Neural cell (in vitro differentiated cells): Measurements from ENCODE around the gene ATG3. TPM values are rescaled to one million over a fixed set of nuclear protein-coding genes. Genes with fewer than 3 reads are reported as not detected.

Source experiments
- H2AFZ ChIP-seq: fragments of 200-600, 300-800 bp; sonication (generic), shearing (Covaris generic); 2 replicates; pipeline ENCODE4 v1.6.0; 2014; ENCODE audit warnings: low read depth, mild to moderate bottlenecking, antibody characterized with exemption, low read length, moderate library complexity
- H3F3A ChIP-seq: fragments of 200-600 bp; shearing (Covaris generic); 2 replicates; pipeline ENCODE4 v1.6.1; 2016; ENCODE audit warnings: mild to moderate bottlenecking, moderate library complexity, mixed read lengths, antibody characterized with exemption, low read length; ENCODE audit not compliant: insufficient read depth, poor library complexity, severe bottlenecking
- H3K27ac ChIP-seq: fragments of 200-600, 300-800 bp; sonication (generic), shearing (Covaris generic); 2 replicates; pipeline ENCODE4 v1.5.1; 2014; ENCODE audit warnings: mild to moderate bottlenecking, low read length, moderate library complexity
- H3K27me3 ChIP-seq: fragments of 300-800, 200-600 bp; sonication (generic), shearing (Covaris generic); 2 replicates; pipeline ENCODE4 v1.6.0; 2014; ENCODE audit warnings: mild to moderate bottlenecking, low read depth, low read length, moderate library complexity; ENCODE audit not compliant: insufficient read depth
- H3K36me3 ChIP-seq: fragments of 300-800, 200-600 bp; sonication (generic), shearing (Covaris generic); 2 replicates; pipeline ENCODE4 v1.5.1; 2014; ENCODE audit warnings: mild to moderate bottlenecking, antibody characterized with exemption, low read length, moderate library complexity; ENCODE audit not compliant: insufficient read depth
- H3K4me2 ChIP-seq: fragments of 300-800, 200-600 bp; sonication (generic), shearing (Covaris generic); 2 replicates; pipeline ENCODE4 v1.6.0; 2014; ENCODE audit warnings: mild to moderate bottlenecking, low read length
- H3K4me3 ChIP-seq: fragments of 300-800, 200-600 bp; sonication (generic), shearing (Covaris generic); 2 replicates; pipeline ENCODE4 v1.5.1; 2014; ENCODE audit warnings: mild to moderate bottlenecking, low read length, moderate library complexity
- H3K79me2 ChIP-seq: fragments of 200-600 bp; shearing (Covaris generic); replicated peaks from 2 replicates; pipeline ENCODE4 v1.6.0; 2014; ENCODE audit warnings: mild to moderate bottlenecking, low read length, moderate library complexity; ENCODE audit not compliant: insufficient read depth
- H3K9ac ChIP-seq: fragments of 300-800, 200-600 bp; sonication (generic), shearing (Covaris generic); 2 replicates; pipeline ENCODE4 v1.6.1; 2016; ENCODE audit warnings: mild to moderate bottlenecking, low read length, mixed read lengths
- H3K9me2 ChIP-seq: fragments of 200-600 bp; shearing (Covaris generic); 2 replicates; pipeline ENCODE4 v1.6.1; 2016; ENCODE audit warnings: mild to moderate bottlenecking, low read length, mixed read lengths; ENCODE audit not compliant: insufficient read depth
- H3K9me3 ChIP-seq: fragments of 200-600, 300-800 bp; sonication (generic), shearing (Covaris generic); 2 replicates; pipeline ENCODE4 v1.6.1; 2016; ENCODE audit warnings: mild to moderate bottlenecking, mixed run types, low read length, moderate library complexity, mixed read lengths
- H4K20me1 ChIP-seq: fragments of 200-600 bp; shearing (Covaris generic); 2 replicates; pipeline ENCODE4 v1.6.1; 2016; ENCODE audit warnings: mild to moderate bottlenecking, mixed run types; ENCODE audit not compliant: insufficient read depth
- EP300 ChIP-seq: fragments of 450-650 bp; conservative IDR thresholded peaks from 2 replicates; pipeline ENCODE4 v1.6.1; 2014; ENCODE audit warnings: antibody characterized with exemption, mild to moderate bottlenecking, moderate library complexity; ENCODE audit not compliant: poor library complexity, severe bottlenecking
- EZH2 ChIP-seq: fragments of 200-600, 300-800 bp; shearing (Covaris generic), sonication (generic); IDR thresholded peaks from 2 replicates; pipeline ENCODE4 v1.6.1; 2014; ENCODE audit warnings: antibody characterized with exemption, low read length, borderline replicate concordance, mild to moderate bottlenecking; ENCODE audit not compliant: insufficient read depth, poor library complexity, severe bottlenecking
- MXI1 ChIP-seq: fragments of 450-650 bp; conservative IDR thresholded peaks from 2 replicates; pipeline ENCODE4 v1.6.1; 2014; ENCODE audit warnings: antibody characterized with exemption, mild to moderate bottlenecking; ENCODE audit not compliant: poor library complexity, severe bottlenecking
- POLR2AphosphoS5 ChIP-seq: IDR thresholded peaks from 2 replicates; pipeline ENCODE4 v1.6.1; 2012
- RAD21 ChIP-seq: fragments of 450-650 bp; conservative IDR thresholded peaks from 2 replicates; pipeline ENCODE4 v1.6.1; 2014; ENCODE audit warnings: antibody characterized with exemption, mild to moderate bottlenecking, moderate library complexity
- SMC3 ChIP-seq: fragments of 450-650 bp; conservative IDR thresholded peaks from 2 replicates; pipeline ENCODE4 v1.6.1; 2014; ENCODE audit warnings: antibody characterized with exemption, mild to moderate bottlenecking, moderate library complexity; ENCODE audit not compliant: poor library complexity
- TAF1 ChIP-seq: IDR thresholded peaks from 2 replicates; pipeline ENCODE4 v1.6.1; 2012; ENCODE audit warnings: low read depth
- polyA plus RNA-seq: library from polyadenylated mRNA; depleted of rRNA; stranded (reverse); fragments of >200 nt; gene quantifications from 2 replicates; pipeline ENCODE4 v1.2.3, GENCODE V29; 2014
- TF ChIP-seq, protein P1 (sequence below): fragments of 450-650 bp; IDR thresholded peaks from 2 replicates; pipeline ENCODE4 v1.5.1; 2014; ENCODE audit warnings: antibody characterized with exemption, mild to moderate bottlenecking, moderate library complexity; ENCODE audit not compliant: poor library complexity, severe bottlenecking
- TF ChIP-seq, protein P2 (sequence below): IDR thresholded peaks from 2 replicates; pipeline ENCODE4 v1.6.1; 2012; ENCODE audit warnings: borderline replicate concordance

Gene ATG3
- polyA plus RNA-seq, 1 donor from 2014 or later = 49.3 TPM

DNA sequence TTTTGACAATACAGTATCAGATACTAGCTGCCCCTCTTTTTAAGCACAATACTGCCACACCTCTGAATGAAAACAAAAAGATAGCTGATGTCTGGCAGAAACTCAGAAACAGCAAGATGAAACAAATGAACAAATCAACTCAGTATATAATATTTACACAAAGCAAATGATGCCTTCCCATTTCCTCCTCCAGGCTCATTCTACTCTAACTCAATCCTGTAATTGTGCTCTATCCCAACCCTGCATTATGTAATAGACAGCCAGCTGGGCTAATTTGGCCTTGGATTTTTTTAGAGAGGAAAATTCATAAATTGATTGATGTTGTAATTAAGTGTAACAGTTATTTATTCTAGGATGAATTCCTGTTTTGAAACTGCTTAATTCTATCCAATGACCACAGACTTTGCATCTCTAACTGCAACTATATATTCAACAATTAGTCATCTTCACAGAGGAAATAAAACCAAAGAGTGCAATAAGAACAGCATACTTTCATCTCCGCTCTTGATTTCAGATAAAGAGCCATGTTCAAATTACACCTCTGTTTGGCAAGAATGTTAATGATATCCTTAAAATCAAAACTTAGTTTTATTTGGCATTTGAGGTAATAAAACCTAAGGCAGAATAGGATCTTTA lies 6.1 kb downstream of the ATG3 start:
- Histone ChIP-seq H3K9ac (no peak overlapping the region), H3F3A (peaks cover 1% of the 10 kb centered on the region), H2AFZ (no peak overlapping the region), H3K4me2 (no peak overlapping the region), H3K79me2 (peaks cover 14% of the 10 kb centered on the region), H3K36me3 (no peaks in the 10 kb centered on the region), H4K20me1 (no peaks in the 10 kb centered on the region), H3K27ac (no peak overlapping the region), H3K4me3 (no peak overlapping the region), H3K27me3 (no peaks in the 10 kb centered on the region), H3K9me2 (no peaks in the 10 kb centered on the region), H3K9me3 (no peaks in the 10 kb centered on the region)
- TF ChIP-seq, protein P1, sequence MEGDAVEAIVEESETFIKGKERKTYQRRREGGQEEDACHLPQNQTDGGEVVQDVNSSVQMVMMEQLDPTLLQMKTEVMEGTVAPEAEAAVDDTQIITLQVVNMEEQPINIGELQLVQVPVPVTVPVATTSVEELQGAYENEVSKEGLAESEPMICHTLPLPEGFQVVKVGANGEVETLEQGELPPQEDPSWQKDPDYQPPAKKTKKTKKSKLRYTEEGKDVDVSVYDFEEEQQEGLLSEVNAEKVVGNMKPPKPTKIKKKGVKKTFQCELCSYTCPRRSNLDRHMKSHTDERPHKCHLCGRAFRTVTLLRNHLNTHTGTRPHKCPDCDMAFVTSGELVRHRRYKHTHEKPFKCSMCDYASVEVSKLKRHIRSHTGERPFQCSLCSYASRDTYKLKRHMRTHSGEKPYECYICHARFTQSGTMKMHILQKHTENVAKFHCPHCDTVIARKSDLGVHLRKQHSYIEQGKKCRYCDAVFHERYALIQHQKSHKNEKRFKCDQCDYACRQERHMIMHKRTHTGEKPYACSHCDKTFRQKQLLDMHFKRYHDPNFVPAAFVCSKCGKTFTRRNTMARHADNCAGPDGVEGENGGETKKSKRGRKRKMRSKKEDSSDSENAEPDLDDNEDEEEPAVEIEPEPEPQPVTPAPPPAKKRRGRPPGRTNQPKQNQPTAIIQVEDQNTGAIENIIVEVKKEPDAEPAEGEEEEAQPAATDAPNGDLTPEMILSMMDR = no peak
- no peak for TF ChIP-seq POLR2AphosphoS5
- no peak for TF ChIP-seq SMC3
- TF ChIP-seq MXI1 = no peak
- no peak for TF ChIP-seq TAF1
- no peak for TF ChIP-seq EZH2
- no peak for TF ChIP-seq EP300
- TF ChIP-seq, protein P2, sequence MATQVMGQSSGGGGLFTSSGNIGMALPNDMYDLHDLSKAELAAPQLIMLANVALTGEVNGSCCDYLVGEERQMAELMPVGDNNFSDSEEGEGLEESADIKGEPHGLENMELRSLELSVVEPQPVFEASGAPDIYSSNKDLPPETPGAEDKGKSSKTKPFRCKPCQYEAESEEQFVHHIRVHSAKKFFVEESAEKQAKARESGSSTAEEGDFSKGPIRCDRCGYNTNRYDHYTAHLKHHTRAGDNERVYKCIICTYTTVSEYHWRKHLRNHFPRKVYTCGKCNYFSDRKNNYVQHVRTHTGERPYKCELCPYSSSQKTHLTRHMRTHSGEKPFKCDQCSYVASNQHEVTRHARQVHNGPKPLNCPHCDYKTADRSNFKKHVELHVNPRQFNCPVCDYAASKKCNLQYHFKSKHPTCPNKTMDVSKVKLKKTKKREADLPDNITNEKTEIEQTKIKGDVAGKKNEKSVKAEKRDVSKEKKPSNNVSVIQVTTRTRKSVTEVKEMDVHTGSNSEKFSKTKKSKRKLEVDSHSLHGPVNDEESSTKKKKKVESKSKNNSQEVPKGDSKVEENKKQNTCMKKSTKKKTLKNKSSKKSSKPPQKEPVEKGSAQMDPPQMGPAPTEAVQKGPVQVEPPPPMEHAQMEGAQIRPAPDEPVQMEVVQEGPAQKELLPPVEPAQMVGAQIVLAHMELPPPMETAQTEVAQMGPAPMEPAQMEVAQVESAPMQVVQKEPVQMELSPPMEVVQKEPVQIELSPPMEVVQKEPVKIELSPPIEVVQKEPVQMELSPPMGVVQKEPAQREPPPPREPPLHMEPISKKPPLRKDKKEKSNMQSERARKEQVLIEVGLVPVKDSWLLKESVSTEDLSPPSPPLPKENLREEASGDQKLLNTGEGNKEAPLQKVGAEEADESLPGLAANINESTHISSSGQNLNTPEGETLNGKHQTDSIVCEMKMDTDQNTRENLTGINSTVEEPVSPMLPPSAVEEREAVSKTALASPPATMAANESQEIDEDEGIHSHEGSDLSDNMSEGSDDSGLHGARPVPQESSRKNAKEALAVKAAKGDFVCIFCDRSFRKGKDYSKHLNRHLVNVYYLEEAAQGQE = no peak
- TF ChIP-seq RAD21 = no peak

DNA sequence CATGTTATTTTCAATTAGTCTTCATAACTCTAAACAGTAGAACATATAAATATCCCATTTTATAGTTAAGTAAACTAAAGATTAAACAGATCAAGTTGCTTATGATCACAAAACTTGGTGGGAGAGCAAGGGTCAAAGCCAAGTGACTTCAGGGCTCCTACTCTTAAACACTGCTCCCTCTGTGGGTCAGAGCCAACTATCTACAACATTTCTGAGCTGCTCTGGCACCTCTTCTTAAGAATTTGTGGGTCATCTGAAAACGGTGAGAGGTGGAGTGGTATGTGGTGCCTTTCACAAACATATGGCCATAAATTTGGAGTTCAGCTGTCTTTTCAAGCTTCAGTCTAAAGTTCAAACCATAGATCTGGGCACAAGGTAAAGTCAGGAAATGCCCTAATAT lies 10.9 kb downstream of the ATG3 start:
- Histone ChIP-seq H3F3A (no peaks in the 10 kb centered on the region), H2AFZ (no peak overlapping the region), H3K27me3 (no peaks in the 10 kb centered on the region), H4K20me1 (no peaks in the 10 kb centered on the region), H3K36me3 (no peaks in the 10 kb centered on the region), H3K4me2 (no peak overlapping the region), H3K4me3 (no peak overlapping the region), H3K9ac (no peak overlapping the region), H3K79me2 (no peaks in the 10 kb centered on the region), H3K27ac (no peak overlapping the region), H3K9me2 (no peaks in the 10 kb centered on the region), H3K9me3 (no peaks in the 10 kb centered on the region)
- TF ChIP-seq, protein P2 = no peak
- no peak for TF ChIP-seq EP300
- TF ChIP-seq EZH2 = no peak
- no peak for TF ChIP-seq TAF1
- no peak for TF ChIP-seq POLR2AphosphoS5
- TF ChIP-seq SMC3 = no peak
- no peak for TF ChIP-seq MXI1
- no peak for TF ChIP-seq RAD21
- TF ChIP-seq, protein P1 = no peak
